ENCODE results near the gene TP53I11. TPM values are rescaled to one million over a fixed set of nuclear protein-coding genes. Genes with fewer than 3 reads are reported as not detected.

TP53I11 gene
- total RNA-seq, 1 donor from 2014 or later, result 19.8 TPM

DNA sequence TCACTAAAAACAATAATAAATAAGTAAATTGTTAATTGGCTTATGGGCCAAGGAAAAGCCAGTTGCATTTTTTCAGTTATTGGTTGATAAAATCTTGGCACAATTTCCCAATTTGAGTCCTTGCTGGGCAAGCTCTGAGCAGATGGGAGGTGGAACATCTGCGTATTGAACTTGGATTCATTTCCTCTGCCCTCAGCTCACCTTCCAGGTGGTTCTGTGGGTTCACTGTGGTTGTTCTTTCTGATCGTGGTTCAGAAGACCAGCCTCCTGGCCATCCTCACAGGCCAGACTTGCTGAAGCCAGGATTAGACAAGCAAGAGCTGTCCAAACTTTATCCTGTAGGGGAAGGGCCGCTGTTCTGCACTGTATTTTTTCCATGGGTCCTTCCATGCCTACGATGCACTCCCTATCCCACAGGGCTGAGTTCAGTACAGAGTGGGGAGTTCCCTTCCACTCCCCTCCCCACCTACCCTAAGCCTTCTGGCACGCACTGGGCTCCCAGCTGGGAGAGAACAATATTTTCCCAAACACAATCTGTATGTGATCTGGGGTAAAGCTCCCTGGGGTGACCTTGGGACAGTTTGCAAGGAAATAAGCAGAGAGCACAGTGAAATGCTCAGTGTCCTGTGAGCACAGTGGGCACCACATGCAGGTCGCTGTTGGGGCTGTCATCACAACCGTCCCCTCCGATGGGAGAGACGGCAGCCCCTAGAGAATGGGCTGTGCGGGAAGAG is 43.5 kb upstream of the TP53I11 start:
- TF ChIP-seq, protein P1, sequence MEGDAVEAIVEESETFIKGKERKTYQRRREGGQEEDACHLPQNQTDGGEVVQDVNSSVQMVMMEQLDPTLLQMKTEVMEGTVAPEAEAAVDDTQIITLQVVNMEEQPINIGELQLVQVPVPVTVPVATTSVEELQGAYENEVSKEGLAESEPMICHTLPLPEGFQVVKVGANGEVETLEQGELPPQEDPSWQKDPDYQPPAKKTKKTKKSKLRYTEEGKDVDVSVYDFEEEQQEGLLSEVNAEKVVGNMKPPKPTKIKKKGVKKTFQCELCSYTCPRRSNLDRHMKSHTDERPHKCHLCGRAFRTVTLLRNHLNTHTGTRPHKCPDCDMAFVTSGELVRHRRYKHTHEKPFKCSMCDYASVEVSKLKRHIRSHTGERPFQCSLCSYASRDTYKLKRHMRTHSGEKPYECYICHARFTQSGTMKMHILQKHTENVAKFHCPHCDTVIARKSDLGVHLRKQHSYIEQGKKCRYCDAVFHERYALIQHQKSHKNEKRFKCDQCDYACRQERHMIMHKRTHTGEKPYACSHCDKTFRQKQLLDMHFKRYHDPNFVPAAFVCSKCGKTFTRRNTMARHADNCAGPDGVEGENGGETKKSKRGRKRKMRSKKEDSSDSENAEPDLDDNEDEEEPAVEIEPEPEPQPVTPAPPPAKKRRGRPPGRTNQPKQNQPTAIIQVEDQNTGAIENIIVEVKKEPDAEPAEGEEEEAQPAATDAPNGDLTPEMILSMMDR (IDR thresholded peaks at IDR 0.05; ENCODE audit: insufficient read depth, low read length, poor library complexity, severe bottlenecking), result no peak
- Histone ChIP-seq H3K27me3 (ENCODE audit: control insufficient read depth, insufficient read depth, low read length) (peaks cover 20% of the 10 kb centered on the region), H3K4me3 (ENCODE audit: low read depth, low read length) (no peak overlapping the region), H3K36me3 (ENCODE audit: control insufficient read depth, insufficient read depth, low read length) (no peaks in the 10 kb centered on the region)
- no peak for DNase-seq (ENCODE audit: low read depth)

DNA sequence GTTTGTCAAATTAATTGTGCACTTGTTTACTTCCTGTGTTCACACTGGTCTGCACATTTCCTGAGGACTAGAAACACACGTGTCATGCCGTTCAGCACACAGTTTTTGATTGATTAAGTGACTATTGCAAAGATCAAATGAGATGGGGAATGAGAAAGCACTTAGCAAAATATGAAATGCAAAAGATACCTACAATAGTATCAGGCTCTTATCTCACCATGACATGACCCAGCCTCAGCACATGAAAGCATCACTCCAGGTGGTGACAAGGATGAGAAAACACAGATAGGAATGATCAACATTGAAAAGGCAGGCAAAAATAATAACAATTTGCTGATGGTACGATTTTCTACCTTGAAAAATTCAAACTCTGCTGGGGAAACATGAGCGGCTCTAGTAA is 42.1 kb upstream of the TP53I11 start:
- no peak for DNase-seq (ENCODE audit: low read depth)
- TF ChIP-seq, protein P1 (IDR thresholded peaks at IDR 0.05; ENCODE audit: insufficient read depth, low read length, poor library complexity, severe bottlenecking), result no peak
- Histone ChIP-seq H3K27me3 (ENCODE audit: control insufficient read depth, insufficient read depth, low read length) (peaks cover 23% of the 10 kb centered on the region), H3K36me3 (ENCODE audit: control insufficient read depth, insufficient read depth, low read length) (no peaks in the 10 kb centered on the region), H3K4me3 (ENCODE audit: low read depth, low read length) (no peak overlapping the region)

DNA sequence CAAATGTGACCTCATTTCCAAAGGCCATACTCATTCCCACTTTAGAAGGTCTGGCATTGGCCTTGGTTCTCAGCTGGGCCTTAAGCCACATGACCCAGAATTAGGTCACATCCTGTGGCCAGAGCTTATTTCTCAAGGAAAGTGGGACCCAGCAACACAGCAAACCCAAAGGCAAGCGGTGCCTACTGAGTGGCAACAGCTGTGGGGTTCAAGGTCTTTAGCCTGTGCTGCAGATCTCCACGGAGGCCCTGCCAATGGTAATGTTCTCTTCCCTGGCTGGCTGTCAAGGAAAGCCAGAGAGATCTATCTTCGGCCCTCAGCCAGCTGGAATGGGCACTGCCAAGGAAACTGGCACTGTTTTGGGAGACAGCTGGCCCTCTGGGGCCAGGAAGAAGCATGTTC is 41.5 kb upstream of the TP53I11 start:
- peaks cover 25% of the 10 kb centered on the region for H3K27me3 ChIP-seq (ENCODE audit: control insufficient read depth, insufficient read depth, low read length)
- no peak overlapping the region for H3K4me3 ChIP-seq (ENCODE audit: low read depth, low read length)
- no peaks in the 10 kb centered on the region for H3K36me3 ChIP-seq (ENCODE audit: control insufficient read depth, insufficient read depth, low read length)
- TF ChIP-seq, protein P1 (IDR thresholded peaks at IDR 0.05; ENCODE audit: insufficient read depth, low read length, poor library complexity, severe bottlenecking), result no peak
- no peak for DNase-seq (ENCODE audit: low read depth)

DNA sequence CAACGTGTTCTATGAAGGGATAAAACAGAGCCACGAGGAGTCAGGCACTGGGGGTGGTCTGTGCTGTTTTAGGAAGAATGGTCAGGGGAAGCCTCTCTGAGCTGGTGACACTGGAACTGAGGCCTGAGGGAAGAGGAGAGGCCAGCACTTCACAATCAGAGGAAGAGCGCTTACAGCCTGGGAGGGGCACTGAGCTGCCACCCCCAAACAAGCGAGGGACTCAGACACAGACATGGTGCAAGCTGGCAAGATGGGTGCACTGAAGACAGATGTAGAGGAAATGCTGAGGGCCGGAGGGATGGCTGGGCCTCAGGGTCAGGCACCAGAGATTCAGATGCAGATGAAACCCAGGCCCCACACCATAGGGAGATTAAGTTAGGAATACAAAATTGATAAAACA is 40.0 kb upstream of the TP53I11 start:
- DNase-seq (ENCODE audit: low read depth), result no peak
- Histone ChIP-seq H3K4me3 (ENCODE audit: low read depth, low read length) (no peak overlapping the region), H3K27me3 (ENCODE audit: control insufficient read depth, insufficient read depth, low read length) (peaks cover 27% of the 10 kb centered on the region), H3K36me3 (ENCODE audit: control insufficient read depth, insufficient read depth, low read length) (no peaks in the 10 kb centered on the region)
- TF ChIP-seq, protein P1 (IDR thresholded peaks at IDR 0.05; ENCODE audit: insufficient read depth, low read length, poor library complexity, severe bottlenecking), result no peak

DNA sequence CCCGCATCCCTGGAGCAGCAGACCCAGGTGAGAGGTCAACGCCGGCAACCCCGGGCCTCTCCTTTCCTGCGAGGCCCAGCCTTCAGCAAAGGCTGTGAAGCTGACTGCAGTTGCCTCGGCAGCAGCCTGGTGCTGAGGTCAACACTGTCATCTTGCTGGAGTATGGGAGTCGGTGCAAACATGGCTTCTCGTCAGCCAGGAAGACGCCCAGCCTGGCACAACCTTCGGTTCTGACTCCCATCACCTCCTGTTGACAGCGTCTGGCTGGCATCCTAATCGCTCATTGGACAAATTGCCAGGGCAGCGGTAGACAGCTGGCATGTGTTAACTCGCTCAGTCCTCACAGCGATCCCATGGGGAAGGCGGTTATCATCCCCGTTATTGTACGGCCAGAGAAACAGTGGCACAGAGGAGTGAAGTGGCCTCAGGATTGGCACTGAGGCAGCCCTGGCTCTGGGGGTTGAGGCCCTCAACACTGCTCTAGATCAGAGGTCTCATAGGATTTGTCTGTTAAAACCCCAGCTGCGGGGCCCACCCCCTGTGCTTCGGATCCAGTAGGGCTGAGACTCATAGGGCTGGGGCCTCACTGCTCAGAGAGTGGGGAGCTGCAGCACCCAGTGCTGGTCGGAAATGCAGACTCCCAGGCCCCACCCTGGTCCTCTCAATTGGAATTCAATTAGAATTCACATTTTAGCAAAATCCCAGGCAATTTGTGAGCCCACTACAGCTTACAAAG is 39.3 kb upstream of the TP53I11 start:
- Histone ChIP-seq H3K27me3 (ENCODE audit: control insufficient read depth, insufficient read depth, low read length) (peaks cover 28% of the 10 kb centered on the region), H3K4me3 (ENCODE audit: low read depth, low read length) (no peak overlapping the region), H3K36me3 (ENCODE audit: control insufficient read depth, insufficient read depth, low read length) (no peaks in the 10 kb centered on the region)
- DNase-seq (ENCODE audit: low read depth), result no peak
- TF ChIP-seq, protein P1 (IDR thresholded peaks at IDR 0.05; ENCODE audit: insufficient read depth, low read length, poor library complexity, severe bottlenecking), result no peak

All from kidney epithelial cell (primary cell).